Testis (tissue), 2 donors: Measurements from ENCODE around the gene SIN3A.

Experiments used
- POLR2A ChIP-seq: fragments of 450-650 bp; IDR thresholded peaks from one replicate; pipeline ENCODE4 v1.6.1; 2017; ENCODE audit warnings: antibody characterized with exemption, mild to moderate bottlenecking, moderate library complexity
- TF ChIP-seq, protein P1 (sequence below), 3 experiments: fragments of 450-650 bp in 2 of 3; fragments of 200-600 bp in 1 of 3; sonication (generic) in 1 of 3; IDR thresholded peaks; one replicate each; pipeline ENCODE4 v1.5.1; 2016 to 2019; ENCODE audit warnings: antibody characterized with exemption in 3 of 3, mild to moderate bottlenecking in 2 of 3, moderate library complexity in 1 of 3

DNA sequence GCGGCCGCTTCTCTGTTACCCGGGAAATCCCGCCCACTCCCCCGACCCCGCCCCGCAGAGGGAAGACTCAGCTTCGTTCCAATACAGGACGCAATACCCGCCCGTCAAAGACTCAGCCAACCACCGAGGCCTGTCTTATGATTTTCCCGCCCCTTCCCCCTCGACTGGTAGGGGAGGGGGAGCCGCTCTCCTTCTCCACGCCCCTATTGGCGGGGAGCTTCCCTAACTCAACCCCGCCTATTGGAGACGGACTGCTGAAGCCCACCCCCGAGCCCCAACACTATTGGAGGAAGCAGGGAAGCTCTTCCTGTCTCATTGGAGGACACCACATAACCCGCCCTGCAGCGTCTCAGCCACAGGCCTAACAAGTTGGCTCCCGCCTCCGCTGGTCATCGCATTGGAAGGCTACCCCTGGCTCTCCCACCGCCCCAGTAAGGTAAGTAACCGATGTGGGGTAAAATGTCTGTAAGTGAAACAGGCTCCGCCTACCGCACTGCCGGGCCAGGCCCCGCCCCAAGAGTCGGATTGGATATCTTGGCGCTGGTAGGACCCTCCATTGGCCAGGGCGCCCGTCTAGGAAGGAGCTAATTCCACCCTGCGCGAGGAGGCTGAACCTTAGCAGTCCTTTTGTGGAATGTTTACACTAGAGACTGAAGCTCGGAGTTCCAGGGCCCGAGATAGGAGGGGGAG is at the start of gene SIN3A:
- TF ChIP-seq, protein P1, sequence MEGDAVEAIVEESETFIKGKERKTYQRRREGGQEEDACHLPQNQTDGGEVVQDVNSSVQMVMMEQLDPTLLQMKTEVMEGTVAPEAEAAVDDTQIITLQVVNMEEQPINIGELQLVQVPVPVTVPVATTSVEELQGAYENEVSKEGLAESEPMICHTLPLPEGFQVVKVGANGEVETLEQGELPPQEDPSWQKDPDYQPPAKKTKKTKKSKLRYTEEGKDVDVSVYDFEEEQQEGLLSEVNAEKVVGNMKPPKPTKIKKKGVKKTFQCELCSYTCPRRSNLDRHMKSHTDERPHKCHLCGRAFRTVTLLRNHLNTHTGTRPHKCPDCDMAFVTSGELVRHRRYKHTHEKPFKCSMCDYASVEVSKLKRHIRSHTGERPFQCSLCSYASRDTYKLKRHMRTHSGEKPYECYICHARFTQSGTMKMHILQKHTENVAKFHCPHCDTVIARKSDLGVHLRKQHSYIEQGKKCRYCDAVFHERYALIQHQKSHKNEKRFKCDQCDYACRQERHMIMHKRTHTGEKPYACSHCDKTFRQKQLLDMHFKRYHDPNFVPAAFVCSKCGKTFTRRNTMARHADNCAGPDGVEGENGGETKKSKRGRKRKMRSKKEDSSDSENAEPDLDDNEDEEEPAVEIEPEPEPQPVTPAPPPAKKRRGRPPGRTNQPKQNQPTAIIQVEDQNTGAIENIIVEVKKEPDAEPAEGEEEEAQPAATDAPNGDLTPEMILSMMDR (IDR thresholded peaks at IDR 0.05) = no peak
- TF ChIP-seq POLR2A = peak; percentile 62
